HCT116 (cell line): Measurements from ENCODE around the gene OR9Q1. TPM values are rescaled to one million over a fixed set of nuclear protein-coding genes. Genes with fewer than 3 reads are reported as not detected.

ENCODE experiments used
- ATAC-seq: fragments of 200-7000 bp; cut with Tn5 transposase; 2 replicates; pipeline ENCODE4 v1.9.1; 2020; ENCODE audit warnings: mild to moderate bottlenecking, moderate library complexity
- BruUV-seq: library from RNA; stranded (reverse); fragments of 400-500 nt; replicated peaks from 2 replicates; lab custom pipeline; 2021; lab: Mats Ljungman, UMichigan
- CTCF ChIA-PET: fragments of 300-600 bp; sonication (Branson Sonifier 250); formaldehyde crosslinking; loops from one replicate; lab custom pipeline; 2021; ENCODE audit warnings: antibody characterized with exemption; lab: Charles Lee
- POLR2A ChIA-PET: fragments of 300-600, 350-600 bp; sonication (Branson Sonifier 250); formaldehyde crosslinking; loops from one replicate; lab custom pipeline; 2021; ENCODE audit warnings: antibody characterized with exemption; lab: Charles Lee
- RAD21 ChIA-PET, 2 experiments: fragments of 300-600 bp; sonication (Branson Sonifier 250); formaldehyde crosslinking; loops; one replicate each; lab custom pipeline; 2023; ENCODE audit warnings: low total read pairs in 2 of 2; ENCODE audit not compliant: uncharacterized antibody in 2 of 2, unreplicated experiment in 2 of 2, low non-redundant PET in 1 of 2; lab: Charles Lee
- DNase-seq: peaks from one replicate; pipeline ENCODE4 v3.0.0-alpha.2; 2010; ENCODE audit warnings: low read depth, low spot score
- H2AFZ ChIP-seq: fragments of 200-600 bp; shearing (Covaris generic), sonication (generic); 2 replicates; pipeline ENCODE4 v1.6.1; 2017; ENCODE audit warnings: low read depth, mixed run types, mixed read lengths, antibody characterized with exemption, low read length; ENCODE audit not compliant: poor library complexity, severe bottlenecking
- H3K27ac ChIP-seq: 2 replicates; pipeline ENCODE4 v1.5.1; 2012; ENCODE audit warnings: low read depth, low read length
- H3K27me3 ChIP-seq: fragments of 200-600 bp; sonication (generic); 2 replicates; pipeline ENCODE4 v1.6.1; 2016; ENCODE audit warnings: mixed run types, low read length, mixed read lengths; ENCODE audit not compliant: insufficient read depth
- H3K36me3 ChIP-seq, 2 experiments: fragments of 200-500 bp in 1 of 2; fragments of 200-600 bp in 1 of 2; sonication (Bioruptor generic) in 1 of 2; sonication (generic) in 1 of 2; 2 replicates each; pipeline versions ENCODE4 v1.5.1 to v1.6.1; 2014 to 2016; ENCODE audit warnings: low read length in 2 of 2, inconsistent platforms in 1 of 2, mixed read lengths in 1 of 2, mixed run types in 1 of 2; ENCODE audit not compliant: insufficient read depth in 2 of 2, control insufficient read depth in 1 of 2
- H3K4me1 ChIP-seq, 2 experiments: fragments of 200-600 bp in 1 of 2; sonication (generic) in 1 of 2; 2 replicates each; pipeline versions ENCODE4 v1.5.1 to v1.6.1; 2012 to 2017; ENCODE audit warnings: low read length in 2 of 2, inconsistent platforms in 1 of 2, mild to moderate bottlenecking in 1 of 2, mixed read lengths in 1 of 2, mixed run types in 1 of 2, moderate library complexity in 1 of 2; ENCODE audit not compliant: insufficient read depth in 2 of 2, control insufficient read depth in 1 of 2
- H3K4me2 ChIP-seq: fragments of 200-600 bp; sonication (generic); 2 replicates; pipeline ENCODE4 v1.6.1; 2017; ENCODE audit warnings: mixed run types, low read length, mixed read lengths
- H3K4me3 ChIP-seq, 2 experiments: fragments of 200-600 bp in 1 of 2; sonication (generic) in 1 of 2; replicated peaks in 1 of 2; 2 replicates each; pipeline ENCODE4 v1.5.1; 2011 to 2016; ENCODE audit warnings: low read length in 2 of 2, control low read depth in 1 of 2, low read depth in 1 of 2, mild to moderate bottlenecking in 1 of 2, mixed read lengths in 1 of 2, mixed run types in 1 of 2
- H3K79me2 ChIP-seq: fragments of 200-600 bp; sonication (generic); 2 replicates; pipeline ENCODE4 v1.6.1; 2017; ENCODE audit warnings: mild to moderate bottlenecking, mixed run types, low read length, moderate library complexity, mixed read lengths; ENCODE audit not compliant: insufficient read depth
- H3K9ac ChIP-seq: fragments of 200-600 bp; sonication (generic); 2 replicates; pipeline ENCODE4 v1.6.1; 2016; ENCODE audit warnings: low read length, mixed read lengths
- H3K9me2 ChIP-seq: fragments of 200-600 bp; sonication (generic), shearing (Covaris generic); 2 replicates; pipeline ENCODE4 v1.6.1; 2017; ENCODE audit warnings: mixed run types, mild to moderate bottlenecking, moderate library complexity; ENCODE audit not compliant: insufficient read depth
- H3K9me3 ChIP-seq, 2 experiments: fragments of 200-500 bp in 1 of 2; fragments of 200-600 bp in 1 of 2; sonication (Bioruptor generic) in 1 of 2; sonication (generic) in 1 of 2; 2 replicates each; pipeline ENCODE4 v1.6.1; 2014 to 2017; ENCODE audit warnings: low read length in 2 of 2, mixed read lengths in 2 of 2, inconsistent platforms in 1 of 2, low read depth in 1 of 2, mild to moderate bottlenecking in 1 of 2, mixed run types in 1 of 2, moderate library complexity in 1 of 2; ENCODE audit not compliant: control insufficient read depth in 1 of 2, insufficient read depth in 1 of 2
- H4K20me1 ChIP-seq: fragments of 200-600 bp; sonication (generic), shearing (Covaris generic); 2 replicates; pipeline ENCODE4 v1.6.1; 2017; ENCODE audit warnings: mixed run types, mild to moderate bottlenecking, moderate library complexity; ENCODE audit not compliant: insufficient read depth
- CBX3 ChIP-seq: IDR thresholded peaks from 2 replicates; pipeline ENCODE4 v1.6.1; 2012; ENCODE audit warnings: low read depth
- CEBPB ChIP-seq: IDR thresholded peaks from 2 replicates; pipeline ENCODE4 v1.6.1; 2012; ENCODE audit warnings: low read depth
- EZH2 ChIP-seq: fragments of 200-600 bp; sonication (generic); IDR thresholded peaks from 2 replicates; pipeline ENCODE4 v1.6.1; 2017; ENCODE audit warnings: antibody characterized with exemption, mixed run types
- EZH2phosphoT487 ChIP-seq: fragments of 200-600 bp; IDR thresholded peaks from 2 replicates; pipeline ENCODE4 v1.6.1; 2018; ENCODE audit warnings: antibody characterized with exemption, borderline replicate concordance
- FOSL1 ChIP-seq: IDR thresholded peaks from 2 replicates; pipeline ENCODE4 v1.6.1; 2012; ENCODE audit warnings: low read depth
- JUND ChIP-seq: IDR thresholded peaks from 2 replicates; pipeline ENCODE4 v1.6.1; 2012
- POLR2A ChIP-seq: IDR thresholded peaks from 2 replicates; pipeline ENCODE4 v1.7.0; 2011; ENCODE audit warnings: borderline replicate concordance; ENCODE audit not compliant: insufficient read depth, insufficient read length; ENCODE audit errors: extremely low read depth
- POLR2AphosphoS5 ChIP-seq: IDR thresholded peaks from 2 replicates; pipeline ENCODE4 v1.6.1; 2011; ENCODE audit warnings: mild to moderate bottlenecking, low read depth, low read length, moderate library complexity
- RAD21 ChIP-seq: IDR thresholded peaks from 2 replicates; pipeline ENCODE4 v1.6.1; 2012; ENCODE audit warnings: low read depth, mild to moderate bottlenecking
- SP1 ChIP-seq: IDR thresholded peaks from 2 replicates; pipeline ENCODE4 v1.6.1; 2012; ENCODE audit warnings: low read depth
- ZBTB33 ChIP-seq: IDR thresholded peaks from 2 replicates; pipeline ENCODE4 v1.6.1; 2011; ENCODE audit warnings: mild to moderate bottlenecking, low read length, moderate library complexity; ENCODE audit not compliant: insufficient replicate concordance; ENCODE audit errors: extremely low read depth
- ZFX ChIP-seq: fragments of 450-650 bp; IDR thresholded peaks from 2 replicates; pipeline ENCODE4 v1.6.1; 2017
- intact Hi-C: fragments of 100-400 bp; cut with micrococcal nuclease; formaldehyde crosslinking; loops from 2 replicates; pipeline ENCODE4 v1.10.0; 2022
- total RNA-seq: library from RNA; stranded (reverse); gene quantifications from one replicate; pipeline ENCODE4 v1.2.1, GENCODE V29; 2021; ENCODE audit not compliant: unreplicated experiment
- TF ChIP-seq, protein P1 (sequence below): IDR thresholded peaks from 2 replicates; pipeline ENCODE4 v1.6.1; 2012
- TF ChIP-seq, protein P2 (sequence below): IDR thresholded peaks from 2 replicates; pipeline ENCODE4 v1.6.1; 2012

The OR9Q1 gene
- total RNA-seq, 1 experiment from 2014 or later, result not detected

GRCh38 chr11:58004664-58005063 is 19.0 kb upstream of the OR9Q1 start:
- Histone ChIP-seq H3K27me3 (peaks cover 12% of the 10 kb centered on the region; the same call in 1 of the 2 replicates), H3K9me3 (no peaks in the 10 kb centered on the region), H3K36me3 (no peaks in the 10 kb centered on the region), H3K4me1 (no peaks in the 10 kb centered on the region), H4K20me1 (no peaks in the 10 kb centered on the region), H3K79me2 (no peaks in the 10 kb centered on the region), H3K4me2 (no peak overlapping the region), H2AFZ (no peak overlapping the region), H3K9ac (no peak overlapping the region), H3K27ac (no peak overlapping the region), H3K9me2 (no peaks in the 10 kb centered on the region), H3K4me3 (no peak overlapping the region)
- TF ChIP-seq, protein P1, sequence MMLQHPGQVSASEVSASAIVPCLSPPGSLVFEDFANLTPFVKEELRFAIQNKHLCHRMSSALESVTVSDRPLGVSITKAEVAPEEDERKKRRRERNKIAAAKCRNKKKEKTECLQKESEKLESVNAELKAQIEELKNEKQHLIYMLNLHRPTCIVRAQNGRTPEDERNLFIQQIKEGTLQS, result no peak
- no peak for TF ChIP-seq JUND
- no peak for TF ChIP-seq ZBTB33
- TF ChIP-seq, protein P2, sequence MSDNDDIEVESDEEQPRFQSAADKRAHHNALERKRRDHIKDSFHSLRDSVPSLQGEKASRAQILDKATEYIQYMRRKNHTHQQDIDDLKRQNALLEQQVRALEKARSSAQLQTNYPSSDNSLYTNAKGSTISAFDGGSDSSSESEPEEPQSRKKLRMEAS, result no peak
- ChIA-PET POLR2A (no interaction called here), CTCF (no interaction called here), RAD21 (no interaction called here)
- intact Hi-C loops, result no loop called here
- BruUV-seq, result no TSS peak
- DNase-seq (no peak), ATAC-seq (no peak)

DNA sequence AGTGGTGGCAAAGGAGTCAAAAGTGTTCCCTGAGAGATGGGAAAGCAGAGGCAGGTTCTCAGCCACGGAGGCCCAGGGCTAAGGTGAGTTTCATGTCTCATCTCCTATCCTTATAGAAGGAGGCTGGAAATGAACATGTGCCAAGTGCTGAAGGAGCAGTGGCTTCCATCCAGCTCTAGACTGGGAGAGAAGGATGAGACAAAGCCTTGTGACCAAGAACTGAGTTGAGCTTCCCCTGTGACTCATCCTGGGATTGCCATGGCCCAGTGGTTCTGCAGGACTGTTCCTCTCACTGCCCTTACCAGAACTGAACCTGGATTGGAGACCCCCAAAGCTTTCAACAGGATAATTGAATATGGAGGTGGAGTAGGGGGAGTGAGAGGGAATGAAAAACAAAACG is 16.7 kb upstream of the OR9Q1 start:
- Histone ChIP-seq H3K79me2 (no peaks in the 10 kb centered on the region), H3K4me2 (no peak overlapping the region), H3K4me3 (no peak overlapping the region), H3K9ac (no peak overlapping the region), H3K27me3 (peaks cover 5% of the 10 kb centered on the region; the same call in 1 of the 2 replicates), H3K4me1 (no peaks in the 10 kb centered on the region), H2AFZ (no peak overlapping the region), H4K20me1 (no peaks in the 10 kb centered on the region), H3K9me3 (no peaks in the 10 kb centered on the region), H3K36me3 (no peaks in the 10 kb centered on the region), H3K9me2 (no peaks in the 10 kb centered on the region), H3K27ac (no peak overlapping the region)
- TF ChIP-seq POLR2AphosphoS5, result no peak
- no peak for TF ChIP-seq RAD21
- no peak for TF ChIP-seq ZBTB33
- no peak for TF ChIP-seq SP1
- no peak for TF ChIP-seq POLR2A
- TF ChIP-seq, protein P2, result no peak
- no peak for TF ChIP-seq JUND
- no peak for TF ChIP-seq EZH2phosphoT487
- no peak for TF ChIP-seq EZH2
- TF ChIP-seq FOSL1, result no peak
- no peak for TF ChIP-seq CBX3
- TF ChIP-seq ZFX, result no peak
- no peak for TF ChIP-seq CEBPB
- intact Hi-C loops, result no loop called here
- CTCF ChIA-PET, result no interaction called here
- POLR2A ChIA-PET, result no interaction called here
- BruUV-seq, result no TSS peak
- no peak for ATAC-seq
- RAD21 ChIA-PET, result no interaction called here
- DNase-seq, result no peak
